GM12892 (cell line): ENCODE measurements around the gene SDSL.
A peak's percentile ranks its signal among the peaks of the same experiment; 100 is the strongest.

Experiments
- DNase-seq: peaks from one replicate; pipeline ENCODE4 v3.0.0; 2011; ENCODE audit not compliant: insufficient read length
- FAIRE-seq: peaks from 2 replicates; lab custom pipeline; 2011; peaks lifted over from hg19 to GRCh38; lab: Jason Lieb, UNC
- POLR2A ChIP-seq: IDR thresholded peaks from 2 replicates; pipeline ENCODE4 v1.6.1; 2011; ENCODE audit warnings: low read depth, low read length, control low read depth
- POLR2AphosphoS5 ChIP-seq: IDR thresholded peaks from 2 replicates; pipeline ENCODE4 v1.6.1; 2011; ENCODE audit warnings: low read depth, low read length, control low read depth
- TAF1 ChIP-seq: IDR thresholded peaks from 2 replicates; pipeline ENCODE4 v1.6.1; 2011; ENCODE audit warnings: low read depth, mild to moderate bottlenecking, control low read depth, low read length, borderline replicate concordance

SDSL gene

GRCh38 chr12:113413488-113413939 lies 8.7 kb upstream of the SDSL start:
- FAIRE-seq, result no peak
- TF ChIP-seq POLR2AphosphoS5 (no peak), POLR2A (no peak), TAF1 (no peak)
- no peak for DNase-seq

DNA sequence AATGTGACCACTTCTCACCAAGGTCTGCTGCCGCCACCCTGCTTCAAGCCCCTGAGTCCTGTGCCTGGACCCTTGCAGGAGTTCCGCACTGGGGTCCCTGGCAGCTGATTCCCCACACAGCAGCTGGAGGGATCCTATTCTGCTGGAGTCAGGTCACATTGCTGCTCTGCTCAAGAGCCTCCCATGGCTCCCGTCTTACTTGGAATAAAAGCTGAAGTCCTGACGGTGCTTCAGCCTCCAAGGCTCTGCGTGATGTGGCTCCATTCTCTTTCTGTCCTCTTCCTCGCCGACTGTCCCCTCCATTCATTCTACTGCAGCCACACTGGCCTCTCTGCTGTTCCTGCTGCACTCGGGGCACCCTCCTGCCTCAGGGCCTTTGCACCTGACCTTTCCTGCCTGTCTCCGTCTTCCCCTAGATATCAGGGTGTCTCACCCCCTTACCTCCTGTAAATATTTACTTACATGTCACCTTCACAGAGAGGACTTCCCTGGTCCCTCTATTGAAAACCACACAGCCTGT lies 7.6 kb upstream of the SDSL start:
- FAIRE-seq (no peak), DNase-seq (no peak)
- no peak for TF ChIP-seq POLR2AphosphoS5
- TF ChIP-seq TAF1, result no peak
- TF ChIP-seq POLR2A, result no peak

DNA sequence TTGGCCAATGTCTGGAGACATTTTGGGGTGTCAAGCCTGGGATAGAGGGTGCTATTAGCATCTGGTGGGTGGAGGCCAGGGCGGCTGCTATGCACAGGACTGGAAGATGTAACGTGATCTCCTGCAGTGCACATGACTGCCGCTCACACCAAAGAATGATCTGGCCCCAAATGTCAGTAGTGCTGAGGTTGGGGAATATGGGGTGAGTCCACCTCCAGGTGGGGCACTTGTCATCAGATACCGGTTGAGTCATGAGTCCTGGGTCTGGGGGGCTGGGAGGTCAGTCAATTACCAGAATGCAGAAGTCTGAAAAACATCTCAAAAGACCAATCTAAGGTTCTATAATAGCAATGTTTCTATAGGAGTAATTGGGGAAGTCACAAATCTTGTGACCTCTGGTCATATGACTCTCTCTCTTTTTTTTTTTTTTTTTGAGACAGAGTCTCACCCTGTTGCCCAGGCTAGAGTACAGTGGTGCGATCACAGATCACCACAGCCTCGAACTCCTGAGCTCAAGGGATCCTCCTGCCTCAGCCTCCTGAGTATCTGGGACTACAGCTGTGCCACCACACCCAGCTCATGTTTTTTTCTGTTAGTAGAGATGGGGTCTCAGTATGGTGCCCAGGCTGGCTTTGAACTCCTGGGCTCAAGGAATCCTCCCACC lies 6.0 kb upstream of the SDSL start:
- FAIRE-seq, result no peak
- TF ChIP-seq TAF1 (no peak), POLR2AphosphoS5 (no peak), POLR2A (no peak)
- DNase-seq, result no peak

DNA sequence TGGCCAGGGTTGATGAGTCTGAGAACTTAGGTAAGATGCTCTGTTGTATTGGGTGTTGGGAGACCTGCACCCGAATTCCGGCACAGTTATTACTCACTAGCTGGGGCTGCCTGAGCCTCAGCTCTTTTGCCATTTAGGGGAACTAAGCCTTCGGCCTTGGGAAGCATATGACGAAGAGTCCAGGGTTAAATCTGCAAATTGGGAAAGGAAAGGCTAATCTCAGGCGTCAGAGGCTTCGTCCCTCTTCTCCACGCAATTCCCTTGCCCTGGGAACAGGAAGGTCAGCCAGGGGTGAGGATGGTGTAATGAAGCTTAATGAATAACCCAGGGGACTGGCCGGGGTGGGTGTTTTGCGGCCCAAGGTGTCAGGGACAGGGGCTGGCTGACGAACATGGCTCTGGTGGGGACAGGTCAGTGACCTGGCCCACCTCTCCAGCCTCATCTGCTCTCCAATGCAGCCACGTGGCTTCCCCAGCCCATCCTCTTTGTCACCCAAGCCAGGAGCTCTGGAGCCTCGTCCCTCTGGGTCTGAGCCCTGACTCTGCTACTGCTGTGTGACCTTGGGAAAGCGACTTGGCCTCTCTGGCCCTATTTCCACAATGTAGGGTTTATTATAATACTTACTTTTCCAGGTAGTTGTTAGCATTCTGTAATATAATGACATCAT lies 3.8 kb upstream of the SDSL start:
- FAIRE-seq (no peak), DNase-seq (no peak)
- TF ChIP-seq TAF1 (no peak), POLR2AphosphoS5 (no peak), POLR2A (no peak)

DNA sequence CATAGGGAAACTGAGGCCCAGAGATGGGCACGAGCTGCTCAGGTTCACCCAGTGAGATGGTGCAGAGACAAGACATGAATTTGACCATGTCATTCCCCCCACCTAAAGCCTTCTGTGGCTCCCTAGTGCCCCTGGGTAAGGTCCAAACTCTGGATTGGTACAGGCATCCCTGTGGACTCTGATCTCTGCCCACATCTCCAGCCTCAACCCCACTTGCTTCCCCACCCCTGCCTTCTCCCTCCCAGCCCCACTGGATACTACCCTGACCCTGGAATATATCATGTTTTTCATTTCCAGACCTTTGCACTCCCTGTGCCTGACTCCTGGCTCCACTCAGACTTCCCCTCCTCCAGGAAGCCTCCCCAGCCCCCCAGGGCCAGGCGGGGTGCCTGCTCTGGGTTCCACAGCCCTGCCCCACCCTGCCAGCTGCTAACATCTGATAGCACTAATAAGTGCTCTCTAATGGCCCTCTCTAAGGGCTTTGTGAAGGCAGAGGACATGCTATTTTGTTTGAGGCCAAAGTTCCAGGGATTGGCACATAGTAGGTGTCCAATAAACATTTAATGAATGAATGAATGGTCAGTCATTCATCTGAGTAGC lies 1.1 kb upstream of the SDSL start:
- no peak for DNase-seq
- no peak for FAIRE-seq

GRCh38 chr12:113422886-113423669 lies 898 bp downstream of the SDSL start:
- DNase-seq, result no peak
- no peak for TF ChIP-seq POLR2A
- TF ChIP-seq TAF1, result no peak
- no peak for TF ChIP-seq POLR2AphosphoS5
- no peak for FAIRE-seq

More for the DNA sequence above, 1.1 kb upstream of the SDSL start:
- TF ChIP-seq POLR2A, result no peak
- TF ChIP-seq TAF1, result no peak
- TF ChIP-seq POLR2AphosphoS5, result no peak

DNA sequence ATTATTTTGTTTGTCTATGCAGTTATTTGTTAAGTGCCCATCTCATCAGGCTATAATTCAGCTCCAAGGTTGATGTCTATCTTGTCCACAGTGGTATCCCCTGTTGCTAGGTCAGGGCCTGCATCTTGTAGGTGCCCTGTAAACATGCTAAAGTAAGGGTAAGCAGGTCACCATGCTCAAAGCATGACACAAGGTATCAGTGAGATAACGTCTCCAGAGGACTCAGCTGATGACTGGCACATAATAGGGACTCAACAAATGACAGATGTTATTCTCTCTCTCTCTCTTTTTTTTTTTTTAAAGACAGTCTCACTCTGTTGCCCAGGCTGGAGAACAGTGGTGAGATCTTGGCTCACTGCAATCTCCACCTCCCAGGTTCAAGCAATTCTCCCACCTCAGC lies 2.3 kb downstream of the SDSL start:
- DNase-seq, result no peak
- TF ChIP-seq POLR2A (no peak), TAF1 (no peak), POLR2AphosphoS5 (no peak)
- no peak for FAIRE-seq

DNA sequence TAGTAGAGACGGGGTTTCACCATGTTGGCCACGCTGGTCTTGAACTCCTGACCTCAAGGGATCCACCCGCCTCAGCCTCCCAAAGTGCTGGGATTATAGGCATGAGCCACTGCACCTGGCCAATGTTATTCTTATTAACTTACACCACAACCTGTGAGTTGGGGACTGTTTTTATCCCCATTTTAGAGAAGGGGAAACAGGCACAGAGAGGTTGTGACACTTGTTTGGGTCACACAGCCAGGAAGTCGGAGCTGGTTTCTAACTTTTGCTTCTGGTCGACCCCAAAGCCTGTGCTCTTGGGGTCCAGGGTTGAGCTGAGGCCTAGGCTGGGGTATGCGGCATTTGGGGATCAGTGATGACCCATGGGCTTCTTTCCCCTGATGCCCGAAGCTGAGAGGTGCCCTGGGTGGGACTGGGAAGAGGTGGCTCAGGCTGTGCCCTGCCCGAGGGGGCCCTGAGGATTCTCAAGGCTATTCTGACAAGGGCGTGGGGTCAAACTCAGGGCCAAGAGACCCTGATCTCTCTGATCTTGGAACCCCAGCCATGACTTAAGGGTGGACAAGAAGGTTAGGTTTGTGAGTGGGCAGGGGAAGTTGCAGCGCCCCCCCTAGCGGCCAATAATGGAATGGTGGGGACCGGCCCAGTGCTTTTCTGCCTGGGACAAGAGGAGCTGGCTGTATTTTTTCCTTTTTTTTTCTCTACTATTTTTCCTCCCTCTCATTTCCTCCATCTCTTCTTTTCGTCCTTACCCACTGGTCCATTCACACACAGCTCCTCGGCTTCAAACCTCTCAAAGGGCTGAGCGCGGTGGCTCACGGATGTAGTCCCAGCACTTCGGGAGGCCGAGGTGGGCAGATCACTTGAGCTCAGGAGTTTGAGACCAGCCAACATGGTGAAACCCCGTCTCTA lies 3.0 kb downstream of the SDSL start:
- FAIRE-seq (no peak), DNase-seq (peak; percentile 50)
- TF ChIP-seq TAF1 (no peak), POLR2A (no peak), POLR2AphosphoS5 (no peak)

GRCh38 chr12:113425960-113426453 lies 3.8 kb downstream of the SDSL start:
- FAIRE-seq (no peak), DNase-seq (no peak)
- TF ChIP-seq POLR2A (no peak), TAF1 (no peak), POLR2AphosphoS5 (no peak)

GRCh38 chr12:113427882-113428281 lies 5.7 kb downstream of the SDSL start:
- TF ChIP-seq POLR2A (no peak), TAF1 (no peak), POLR2AphosphoS5 (no peak)
- FAIRE-seq, result no peak
- DNase-seq, result no peak
